GM12864 (cell line): Measurements from ENCODE around the gene TRA2A.

Source experiments
- DNase-seq: peaks from one replicate; pipeline ENCODE4 v3.0.0-alpha.2; 2011; ENCODE audit warnings: low read depth
- H3K4me3 ChIP-seq: 2 replicates; pipeline ENCODE4 v1.5.1; 2011; ENCODE audit warnings: mild to moderate bottlenecking, low read depth, low read length, control low read depth
- CTCF ChIP-seq: IDR thresholded peaks from 2 replicates; pipeline ENCODE4 v1.5.1; 2011; ENCODE audit warnings: low read depth, mild to moderate bottlenecking, moderate library complexity, low read length, control low read depth, inconsistent platforms; ENCODE audit errors: missing control alignments

The TRA2A gene

GRCh38 chr7:23531794-23532489, at the start of gene TRA2A:
Gene TRA2A, minus strand, starts transcription at chr7:23531981. Its CDS starts 157 bp downstream, at chr7:23531824.
- peak within 1 kb of the TSS; percentile 92 for H3K4me3 ChIP-seq
- no peak for TF ChIP-seq CTCF
- DNase-seq = peak; percentile 82

GRCh38 chr7:23570592-23571200, 38.9 kb upstream of the TRA2A start:
- TF ChIP-seq CTCF = peak; percentile 89
- DNase-seq = peak; percentile 49
- no peak overlapping the region for H3K4me3 ChIP-seq

- no peak overlapping the region for H3K4me3 ChIP-seq
- TF ChIP-seq CTCF = no peak
- no peak for DNase-seq
Measured at GRCh38 chr7:23558303-23558702, 26.5 kb upstream of the TRA2A start.

GRCh38 chr7:23547662-23548061, 15.9 kb upstream of the TRA2A start:
- no peak for TF ChIP-seq CTCF
- DNase-seq = no peak
- no peak overlapping the region for H3K4me3 ChIP-seq

- peak; percentile 81 for DNase-seq
- H3K4me3 ChIP-seq = no peak overlapping the region
- TF ChIP-seq CTCF = peak; percentile 81
Measured at GRCh38 chr7:23546897-23547572, 15.3 kb upstream of the TRA2A start.

GRCh38 chr7:23545493-23545892, 13.7 kb upstream of the TRA2A start:
- no peak overlapping the region for H3K4me3 ChIP-seq
- DNase-seq = no peak
- TF ChIP-seq CTCF = no peak
